Smooth muscle cell (in vitro differentiated cells): ENCODE results near the gene NRSN2. TPM values are rescaled to one million over a fixed set of nuclear protein-coding genes. Genes with fewer than 3 reads are reported as not detected.

Experiments used
- DNase-seq: peaks from one replicate; lab custom pipeline; 2025; ENCODE audit not compliant: unreplicated experiment; lab: John Stamatoyannopoulos, UW
- H2AFZ ChIP-seq: fragments of 200-600 bp; sonication (generic); 2 replicates; pipeline ENCODE4 v1.6.0; 2016; ENCODE audit warnings: antibody characterized with exemption, low read depth, mild to moderate bottlenecking
- H3F3A ChIP-seq: fragments of 200-600 bp; sonication (generic); 2 replicates; pipeline ENCODE4 v1.6.0; 2017; ENCODE audit warnings: antibody characterized with exemption, low read depth
- H3K27ac ChIP-seq: fragments of 200-600 bp; sonication (generic); 2 replicates; pipeline ENCODE4 v1.5.1; 2016; ENCODE audit warnings: low read depth, mild to moderate bottlenecking
- H3K27me3 ChIP-seq: fragments of 200-600 bp; sonication (generic); 2 replicates; pipeline ENCODE4 v1.6.1; 2016; ENCODE audit warnings: low read depth, mild to moderate bottlenecking
- H3K36me3 ChIP-seq: fragments of 200-600 bp; sonication (generic); 2 replicates; pipeline ENCODE4 v1.5.1; 2016; ENCODE audit warnings: low read depth
- H3K4me1 ChIP-seq: fragments of 200-600 bp; sonication (generic); 2 replicates; pipeline ENCODE4 v1.5.1; 2016; ENCODE audit warnings: low read depth
- H3K4me2 ChIP-seq: fragments of 200-600 bp; sonication (generic); 2 replicates; pipeline ENCODE4 v1.6.0; 2016; ENCODE audit warnings: mild to moderate bottlenecking
- H3K4me3 ChIP-seq: fragments of 200-600 bp; sonication (generic); 2 replicates; pipeline ENCODE4 v1.5.1; 2016; ENCODE audit warnings: mild to moderate bottlenecking
- H3K79me2 ChIP-seq: fragments of 200-600 bp; sonication (generic); 2 replicates; pipeline ENCODE4 v1.6.0; 2016; ENCODE audit warnings: low read depth, mild to moderate bottlenecking
- H3K9ac ChIP-seq: fragments of 200-600 bp; sonication (generic); 2 replicates; pipeline ENCODE4 v1.6.0; 2016; ENCODE audit warnings: low read depth
- H3K9me3 ChIP-seq: fragments of 200-600 bp; sonication (generic); replicated peaks from 2 replicates; pipeline ENCODE4 v1.5.1; 2016; ENCODE audit warnings: low read depth
- H4K20me1 ChIP-seq: fragments of 200-600 bp; sonication (generic); 2 replicates; pipeline ENCODE4 v1.6.0; 2016; ENCODE audit warnings: low read depth
- CTCF ChIP-seq: fragments of 200-600 bp; sonication (generic); IDR thresholded peaks from 2 replicates; pipeline ENCODE4 v1.5.1; 2017; ENCODE audit warnings: borderline replicate concordance, mild to moderate bottlenecking, antibody characterized with exemption; ENCODE audit not compliant: insufficient read depth, poor library complexity, severe bottlenecking
- WGBS: methylation state at CpG from one replicate; pipeline ENCODE4 v1.1.7; 2016; ENCODE audit warnings: low lambda C conversion rate; 5-methylcytosine and 5-hydroxymethylcytosine counted together
- polyA plus RNA-seq: library from polyadenylated mRNA; unstranded; fragments of >200 nt; fragmentation: Nextera tagmentation; extraction: Ambion mirVana; gene quantifications from 2 replicates; pipeline ENCODE4 v1.2.1, GENCODE V29; 2016
- total RNA-seq: library from RNA; depleted of rRNA; stranded (reverse); fragments of >200 nt; gene quantifications from 2 replicates; pipeline ENCODE4 v1.2.3, GENCODE V29; 2014

Gene NRSN2
- total and polyA plus RNA-seq, 2 experiments from 2014 or later = 50.1 to 107 TPM

DNA sequence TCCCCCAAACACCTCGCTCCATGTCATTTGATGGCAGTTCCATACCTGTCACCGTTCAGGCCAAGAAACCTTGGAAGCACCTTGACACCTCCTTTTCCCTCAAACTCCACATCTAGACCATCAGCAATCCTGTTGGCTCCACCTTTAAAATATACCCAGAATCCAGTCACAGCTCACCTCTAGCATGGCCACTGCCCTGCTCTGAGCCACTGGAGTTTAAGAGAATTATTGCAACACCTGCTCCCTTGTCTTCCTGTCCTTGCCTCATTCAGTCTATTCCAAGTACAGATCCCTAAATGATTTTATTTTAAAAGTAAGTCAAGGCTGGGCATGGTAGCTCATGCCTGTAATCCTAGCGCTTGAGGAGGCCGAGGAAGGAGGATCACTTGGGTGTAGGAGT, 22.0 kb downstream of the NRSN2 start:
- H4K20me1 ChIP-seq = no peaks in the 10 kb centered on the region
- no peaks in the 10 kb centered on the region for H3K79me2 ChIP-seq
- H3K27ac ChIP-seq = no peak overlapping the region
- TF ChIP-seq CTCF = no peak
- no peaks in the 10 kb centered on the region for H3K36me3 ChIP-seq
- no peak overlapping the region for H3K9ac ChIP-seq
- H3K4me1 ChIP-seq = no peaks in the 10 kb centered on the region
- no peak overlapping the region for H3K4me3 ChIP-seq
- no peak overlapping the region for H2AFZ ChIP-seq
- no peaks in the 10 kb centered on the region for H3F3A ChIP-seq
- no peaks in the 10 kb centered on the region for H3K27me3 ChIP-seq
- WGBS = 97% methylated on average over 4 of the region's 4 CpGs
- no peak for DNase-seq
- H3K4me2 ChIP-seq = no peak overlapping the region
- H3K9me3 ChIP-seq = no peaks in the 10 kb centered on the region

GRCh38 chr20:370151-370600, 23.3 kb downstream of the NRSN2 start:
- no peaks in the 10 kb centered on the region for H4K20me1 ChIP-seq
- H3K4me1 ChIP-seq = no peaks in the 10 kb centered on the region
- no peak for DNase-seq
- H3K79me2 ChIP-seq = no peaks in the 10 kb centered on the region
- no peak for TF ChIP-seq CTCF
- H3K4me3 ChIP-seq = no peak overlapping the region
- H3F3A ChIP-seq = no peaks in the 10 kb centered on the region
- WGBS = 70% methylated on average over 7 of the region's 7 CpGs
- H3K4me2 ChIP-seq = no peak overlapping the region
- H3K9me3 ChIP-seq = no peaks in the 10 kb centered on the region
- peak overlapping the region; percentile 2 for H3K27ac ChIP-seq
- H3K9ac ChIP-seq = no peak overlapping the region
- H3K36me3 ChIP-seq = no peaks in the 10 kb centered on the region
- no peaks in the 10 kb centered on the region for H3K27me3 ChIP-seq
- H2AFZ ChIP-seq = no peak overlapping the region

DNA sequence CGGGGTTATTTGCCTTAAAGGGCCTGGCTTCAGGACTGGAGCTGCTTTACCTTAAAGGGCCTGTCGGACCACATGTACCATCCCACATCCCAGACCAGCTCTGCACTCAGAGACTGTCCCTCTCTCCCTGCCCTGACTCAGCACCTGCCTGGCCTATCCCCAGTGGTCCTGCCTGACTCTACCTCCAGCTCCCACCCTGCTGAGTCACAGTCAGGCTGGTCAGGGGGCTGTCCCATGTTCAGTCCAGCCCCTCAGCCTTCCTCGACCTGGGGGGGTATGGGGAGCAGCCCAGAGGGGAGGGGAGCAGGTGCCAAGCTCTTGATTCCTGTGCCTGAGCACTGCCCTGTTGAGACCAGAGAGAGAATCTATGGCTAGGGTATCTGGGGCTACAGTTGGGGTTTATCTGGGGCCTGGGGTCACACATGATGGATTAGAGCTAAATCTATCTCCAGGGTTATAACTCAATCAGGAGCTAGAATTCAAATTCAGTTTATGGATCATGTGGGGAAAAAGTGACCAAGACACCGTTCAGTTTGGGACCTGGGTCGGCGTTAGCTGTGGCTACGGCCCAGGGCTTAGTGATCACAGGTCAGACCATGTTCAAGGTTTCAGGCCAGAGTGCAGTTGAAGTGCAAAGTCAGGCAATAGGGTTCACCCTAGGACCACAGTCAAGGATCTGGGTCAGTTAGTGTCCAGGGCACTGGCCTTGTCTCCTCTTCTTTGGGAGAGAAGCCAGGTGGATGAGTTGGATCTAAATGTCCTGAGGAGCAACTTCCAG, 24.3 kb downstream of the NRSN2 start:
- H3K4me2 ChIP-seq = peak overlapping the region; percentile 10
- peak overlapping the region; percentile 34 for H3K27ac ChIP-seq
- H3K9me3 ChIP-seq = no peaks in the 10 kb centered on the region
- no peaks in the 10 kb centered on the region for H3K4me1 ChIP-seq
- no peak overlapping the region for H3K4me3 ChIP-seq
- no peaks in the 10 kb centered on the region for H3K79me2 ChIP-seq
- TF ChIP-seq CTCF = no peak
- no peak overlapping the region for H3K9ac ChIP-seq
- DNase-seq = no peak
- 86% methylated on average over 7 of the region's 7 CpGs for WGBS
- no peaks in the 10 kb centered on the region for H3K27me3 ChIP-seq
- H3K36me3 ChIP-seq = no peaks in the 10 kb centered on the region
- H4K20me1 ChIP-seq = no peaks in the 10 kb centered on the region
- peaks cover 4% of the 10 kb centered on the region for H3F3A ChIP-seq
- no peak overlapping the region for H2AFZ ChIP-seq
